ENCODE results near the gene CCDC78.

DNA sequence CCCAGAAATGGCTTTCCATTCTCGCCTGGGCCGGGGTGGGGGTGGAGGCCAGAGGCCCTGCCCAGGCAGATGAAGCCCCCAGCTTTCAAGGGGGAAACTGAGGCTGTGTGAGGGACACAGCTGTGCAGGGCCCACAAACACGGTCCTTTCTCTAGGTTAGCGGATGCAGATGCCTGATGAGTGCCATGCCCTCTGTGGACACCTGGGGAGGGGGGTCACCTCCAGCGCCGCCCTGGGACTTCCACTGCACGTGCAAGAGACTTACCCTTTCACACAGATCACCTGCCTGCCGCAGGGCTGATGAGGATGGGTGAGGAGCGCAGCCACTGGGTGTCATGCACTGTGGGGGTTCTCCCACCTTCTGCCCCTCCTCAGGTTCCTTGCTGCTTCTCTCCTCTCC lies 7.9 kb downstream of the CCDC78 start:
- no peak for TF ChIP-seq CHD1 (IDR thresholded peaks at IDR 0.05; ENCODE audit: low read depth, low read length)
- TF ChIP-seq POLR2A (IDR thresholded peaks at IDR 0.05; ENCODE audit: low read depth, low read length): no peak
- TF ChIP-seq MAFK (IDR thresholded peaks at IDR 0.05; ENCODE audit: low read depth, low read length): no peak
- TF ChIP-seq, protein P1, sequence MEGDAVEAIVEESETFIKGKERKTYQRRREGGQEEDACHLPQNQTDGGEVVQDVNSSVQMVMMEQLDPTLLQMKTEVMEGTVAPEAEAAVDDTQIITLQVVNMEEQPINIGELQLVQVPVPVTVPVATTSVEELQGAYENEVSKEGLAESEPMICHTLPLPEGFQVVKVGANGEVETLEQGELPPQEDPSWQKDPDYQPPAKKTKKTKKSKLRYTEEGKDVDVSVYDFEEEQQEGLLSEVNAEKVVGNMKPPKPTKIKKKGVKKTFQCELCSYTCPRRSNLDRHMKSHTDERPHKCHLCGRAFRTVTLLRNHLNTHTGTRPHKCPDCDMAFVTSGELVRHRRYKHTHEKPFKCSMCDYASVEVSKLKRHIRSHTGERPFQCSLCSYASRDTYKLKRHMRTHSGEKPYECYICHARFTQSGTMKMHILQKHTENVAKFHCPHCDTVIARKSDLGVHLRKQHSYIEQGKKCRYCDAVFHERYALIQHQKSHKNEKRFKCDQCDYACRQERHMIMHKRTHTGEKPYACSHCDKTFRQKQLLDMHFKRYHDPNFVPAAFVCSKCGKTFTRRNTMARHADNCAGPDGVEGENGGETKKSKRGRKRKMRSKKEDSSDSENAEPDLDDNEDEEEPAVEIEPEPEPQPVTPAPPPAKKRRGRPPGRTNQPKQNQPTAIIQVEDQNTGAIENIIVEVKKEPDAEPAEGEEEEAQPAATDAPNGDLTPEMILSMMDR (conservative IDR thresholded peaks at IDR 0.05; ENCODE audit: low read depth, low read length): no peak
- TF ChIP-seq MXI1 (IDR thresholded peaks at IDR 0.05; ENCODE audit: borderline replicate concordance, low read depth, low read length): no peak
- TF ChIP-seq SMC3 (IDR thresholded peaks at IDR 0.05; ENCODE audit: low read depth, low read length): no peak
- no peak for TF ChIP-seq RAD21 (IDR thresholded peaks at IDR 0.05; ENCODE audit: low read length)
- TF ChIP-seq, protein P2, sequence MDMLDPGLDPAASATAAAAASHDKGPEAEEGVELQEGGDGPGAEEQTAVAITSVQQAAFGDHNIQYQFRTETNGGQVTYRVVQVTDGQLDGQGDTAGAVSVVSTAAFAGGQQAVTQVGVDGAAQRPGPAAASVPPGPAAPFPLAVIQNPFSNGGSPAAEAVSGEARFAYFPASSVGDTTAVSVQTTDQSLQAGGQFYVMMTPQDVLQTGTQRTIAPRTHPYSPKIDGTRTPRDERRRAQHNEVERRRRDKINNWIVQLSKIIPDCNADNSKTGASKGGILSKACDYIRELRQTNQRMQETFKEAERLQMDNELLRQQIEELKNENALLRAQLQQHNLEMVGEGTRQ (IDR thresholded peaks at IDR 0.05; ENCODE audit: low read depth, low read length): no peak
- TF ChIP-seq BHLHE40 (IDR thresholded peaks at IDR 0.05; ENCODE audit: low read depth, low read length): no peak
- TF ChIP-seq RFX5 (IDR thresholded peaks at IDR 0.05; ENCODE audit: low read depth, low read length): no peak
- no peak for TF ChIP-seq FOS (IDR thresholded peaks at IDR 0.05; ENCODE audit: low read depth, low read length)
- no peak for TF ChIP-seq CEBPB (IDR thresholded peaks at IDR 0.05; ENCODE audit: low read depth, low read length)
- no peak for TF ChIP-seq RCOR1 (IDR thresholded peaks at IDR 0.05; ENCODE audit: insufficient replicate concordance, low read length)

Measured in IMR-90 (cell line).